HEK293T (cell line): Measurements from ENCODE around the gene AGPS.
"Not testable (repeated sequence)": the region's sequence is repeated elsewhere in the genome, so short reads cannot be mapped to it uniquely, and the experiment has no call there.

Source experiments
- CTCF ChIA-PET: fragments of 350-600 bp; formaldehyde crosslinking; extraction: SDS; loops from one replicate; lab custom pipeline; 2021; ENCODE audit warnings: antibody characterized with exemption, inconsistent platforms; lab: Yijun Ruan, JAX
- POLR2A ChIA-PET: fragments of 350-600 bp; formaldehyde crosslinking; extraction: SDS; loops from one replicate; lab custom pipeline; 2020; ENCODE audit warnings: antibody characterized with exemption, inconsistent platforms; lab: Yijun Ruan, JAX
- DNase-seq: peaks from one replicate; pipeline ENCODE4 v3.0.0; 2012; ENCODE audit warnings: mixed read lengths; ENCODE audit errors: extremely low spot score
- ARNT ChIP-seq: fragments of 450-650 bp; IDR thresholded peaks from 2 replicates; pipeline ENCODE4 v1.6.1; 2017; ENCODE audit warnings: mild to moderate bottlenecking
- BHLHE40 ChIP-seq: fragments of 450-650 bp; IDR thresholded peaks from 2 replicates; pipeline ENCODE4 v1.6.1; 2016; ENCODE audit warnings: mild to moderate bottlenecking, moderate library complexity, borderline replicate concordance
- CTBP1 ChIP-seq: fragments of 450-650 bp; IDR thresholded peaks from 2 replicates; pipeline ENCODE4 v1.6.1; 2016; ENCODE audit warnings: borderline replicate concordance
- ELF4 ChIP-seq: fragments of 450-650 bp; IDR thresholded peaks from 2 replicates; pipeline ENCODE4 v1.6.1; 2017; ENCODE audit warnings: antibody characterized with exemption
- FOXA1 ChIP-seq: fragments of 450-650 bp; IDR thresholded peaks from 2 replicates; pipeline ENCODE4 v1.6.1; 2016; ENCODE audit warnings: mild to moderate bottlenecking
- FOXK2 ChIP-seq: fragments of 450-650 bp; IDR thresholded peaks from 2 replicates; pipeline ENCODE4 v1.6.1; 2016; ENCODE audit warnings: mild to moderate bottlenecking
- FOXM1 ChIP-seq: fragments of 450-650 bp; IDR thresholded peaks from 2 replicates; pipeline ENCODE4 v1.6.1; 2017; ENCODE audit warnings: mild to moderate bottlenecking, borderline replicate concordance
- HDGF ChIP-seq: fragments of 450-650 bp; IDR thresholded peaks from 2 replicates; pipeline ENCODE4 v1.6.1; 2017; ENCODE audit warnings: antibody characterized with exemption, borderline replicate concordance
- L3MBTL2 ChIP-seq: fragments of 450-650 bp; conservative IDR thresholded peaks from 2 replicates; pipeline ENCODE4 v1.6.1; 2016; ENCODE audit warnings: mild to moderate bottlenecking
- LEF1 ChIP-seq: fragments of 450-650 bp; IDR thresholded peaks from 2 replicates; pipeline ENCODE4 v1.6.1; 2017; ENCODE audit warnings: mild to moderate bottlenecking, borderline replicate concordance
- NFRKB ChIP-seq: fragments of 450-650 bp; IDR thresholded peaks from 2 replicates; pipeline ENCODE4 v1.6.1; 2016; ENCODE audit warnings: mild to moderate bottlenecking, moderate library complexity
- SP1 ChIP-seq: fragments of 450-650 bp; IDR thresholded peaks from 2 replicates; pipeline ENCODE4 v1.6.1; 2017
- SUZ12 ChIP-seq: fragments of 450-650 bp; IDR thresholded peaks from 2 replicates; pipeline ENCODE4 v1.6.1; 2016; ENCODE audit warnings: mild to moderate bottlenecking
- TARDBP ChIP-seq: fragments of 450-650 bp; IDR thresholded peaks from 2 replicates; pipeline ENCODE4 v1.6.1; 2016
- ZNF384 ChIP-seq: fragments of 450-650 bp; IDR thresholded peaks from 2 replicates; pipeline ENCODE4 v1.6.1; 2016
- TF ChIP-seq, protein P1 (sequence below): fragments of 450-650 bp; IDR thresholded peaks from 2 replicates; pipeline ENCODE4 v1.6.1; 2016

Gene AGPS

DNA sequence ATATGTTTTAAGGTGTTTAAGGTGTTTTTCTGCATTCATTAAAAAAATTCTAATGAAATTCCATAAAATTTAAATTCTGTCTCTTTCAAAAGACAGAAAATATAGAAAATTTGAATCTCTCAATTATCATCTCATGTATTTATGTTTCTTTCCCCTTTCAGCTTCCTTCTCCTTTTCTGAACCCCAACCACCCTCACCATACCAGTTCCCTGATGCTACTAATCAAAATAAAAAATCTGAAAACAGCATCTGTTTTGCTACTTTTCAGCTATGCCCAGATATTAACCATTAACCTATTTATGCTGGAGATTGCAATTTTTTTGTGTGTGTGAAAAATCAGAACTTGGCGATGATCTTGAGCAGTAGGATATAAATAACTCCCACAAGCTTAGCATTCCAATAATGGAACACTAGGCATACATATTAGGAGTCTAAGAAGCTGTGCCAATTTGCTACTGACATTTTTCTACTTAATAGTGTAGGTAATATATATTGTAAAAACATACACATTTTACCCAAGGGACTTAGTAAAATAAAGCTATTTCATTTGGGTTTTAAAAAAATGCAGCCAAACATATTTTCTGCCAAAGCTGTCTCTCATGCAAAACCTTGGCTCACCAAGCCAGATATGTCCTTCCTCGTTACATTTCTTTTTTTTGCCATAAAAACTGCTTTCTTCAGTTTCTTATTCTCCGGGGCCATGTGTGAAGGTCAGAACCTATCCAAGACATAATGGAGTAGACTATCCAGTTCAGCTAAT lies 32.6 kb upstream of the AGPS start:
- no peak for DNase-seq
- ChIA-PET POLR2A (no interaction called here), CTCF (no interaction called here)
- TF ChIP-seq L3MBTL2 (no peak), ARNT (no peak), CTBP1 (no peak), FOXM1 (no peak), NFRKB (no peak), BHLHE40 (no peak), FOXK2 (no peak), ELF4 (no peak), TARDBP (no peak), ZNF384 (no peak)

DNA sequence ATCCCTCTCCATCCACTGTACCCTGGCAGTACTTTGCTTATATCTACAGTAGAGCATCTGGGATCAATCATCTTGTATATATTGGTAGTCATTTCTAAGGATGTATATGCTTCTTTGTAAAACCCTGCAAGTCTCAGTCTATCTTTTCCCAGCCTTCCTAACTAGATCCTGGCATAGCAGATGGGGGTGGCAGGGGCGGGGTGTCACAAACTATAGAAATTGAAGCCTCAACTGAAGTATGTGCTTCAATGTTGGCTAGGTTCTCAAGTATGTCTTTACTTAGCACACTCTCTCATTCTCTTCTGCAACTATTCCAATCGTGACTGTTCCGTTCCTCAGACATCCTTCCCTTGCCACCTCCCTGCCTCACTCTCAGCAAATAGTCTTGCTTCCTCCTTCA lies 30.1 kb upstream of the AGPS start:
- ChIA-PET CTCF (no interaction called here), POLR2A (no interaction called here)
- no peak for DNase-seq
- no peak for TF ChIP-seq LEF1
- TF ChIP-seq HDGF: no peak
- TF ChIP-seq L3MBTL2: no peak
- no peak for TF ChIP-seq ARNT
- TF ChIP-seq ELF4: no peak
- TF ChIP-seq ZNF384: no peak
- TF ChIP-seq FOXM1: no peak
- TF ChIP-seq CTBP1: no peak
- no peak for TF ChIP-seq TARDBP
- TF ChIP-seq NFRKB: no peak
- no peak for TF ChIP-seq SUZ12
- TF ChIP-seq FOXA1: no peak
- TF ChIP-seq FOXK2: no peak
- no peak for TF ChIP-seq BHLHE40
- no peak for TF ChIP-seq SP1
- TF ChIP-seq, protein P1, sequence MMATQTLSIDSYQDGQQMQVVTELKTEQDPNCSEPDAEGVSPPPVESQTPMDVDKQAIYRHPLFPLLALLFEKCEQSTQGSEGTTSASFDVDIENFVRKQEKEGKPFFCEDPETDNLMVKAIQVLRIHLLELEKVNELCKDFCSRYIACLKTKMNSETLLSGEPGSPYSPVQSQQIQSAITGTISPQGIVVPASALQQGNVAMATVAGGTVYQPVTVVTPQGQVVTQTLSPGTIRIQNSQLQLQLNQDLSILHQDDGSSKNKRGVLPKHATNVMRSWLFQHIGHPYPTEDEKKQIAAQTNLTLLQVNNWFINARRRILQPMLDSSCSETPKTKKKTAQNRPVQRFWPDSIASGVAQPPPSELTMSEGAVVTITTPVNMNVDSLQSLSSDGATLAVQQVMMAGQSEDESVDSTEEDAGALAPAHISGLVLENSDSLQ: no peak

DNA sequence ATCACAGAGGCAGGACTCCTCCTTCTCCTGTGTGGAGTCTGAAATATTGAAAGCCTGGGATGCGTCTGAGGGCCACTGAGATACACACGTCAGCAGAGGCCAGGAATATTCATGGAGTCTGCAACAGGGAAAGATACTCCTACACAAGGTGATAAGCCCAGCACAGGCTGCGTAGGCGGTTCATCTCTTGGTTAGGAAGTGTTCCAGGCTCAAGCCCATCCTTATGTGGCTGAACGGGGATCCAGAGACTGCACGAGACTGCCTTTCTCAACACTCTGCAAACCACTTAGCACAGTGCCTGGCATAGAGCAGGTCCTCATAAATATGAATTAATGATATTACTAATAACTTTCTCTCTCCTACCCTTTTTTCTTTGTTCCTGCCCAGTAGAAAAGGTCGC lies 29.2 kb upstream of the AGPS start:
- no peak for DNase-seq
- no peak for TF ChIP-seq L3MBTL2
- TF ChIP-seq CTBP1: no peak
- TF ChIP-seq LEF1: no peak
- no peak for TF ChIP-seq ELF4
- no peak for TF ChIP-seq NFRKB
- no peak for TF ChIP-seq HDGF
- TF ChIP-seq FOXM1: no peak
- no peak for TF ChIP-seq SP1
- TF ChIP-seq TARDBP: no peak
- TF ChIP-seq, protein P1: no peak
- no peak for TF ChIP-seq FOXK2
- no peak for TF ChIP-seq BHLHE40
- ChIA-PET POLR2A (no interaction called here), CTCF (no interaction called here)

DNA sequence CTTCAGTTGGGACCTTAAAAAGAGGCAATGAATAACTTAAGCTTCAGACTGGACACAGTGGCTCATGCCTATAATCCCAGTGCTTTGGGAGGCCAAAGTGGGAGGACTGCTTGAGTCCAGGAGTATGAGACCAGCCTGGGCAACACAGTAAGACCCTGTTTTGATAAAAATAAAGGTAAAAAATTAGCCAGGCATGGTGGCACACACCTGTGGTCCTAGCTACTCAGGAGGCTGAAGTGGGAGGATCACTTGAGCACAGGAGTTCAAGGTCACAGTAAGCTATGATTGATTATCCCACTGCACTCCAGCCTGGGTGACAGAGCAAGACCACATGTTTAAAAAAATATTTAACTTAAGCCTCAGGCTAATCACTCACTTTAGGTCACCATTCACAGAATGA lies 26.8 kb upstream of the AGPS start:
- DNase-seq, CTCF ChIA-PET: not testable (repeated sequence)
- POLR2A ChIA-PET: interaction anchor here (0.5 kb wide), 1 partner anchor 26 kb away, joined by 3 read pairs; no protein-coding TSS in a partner anchor

DNA sequence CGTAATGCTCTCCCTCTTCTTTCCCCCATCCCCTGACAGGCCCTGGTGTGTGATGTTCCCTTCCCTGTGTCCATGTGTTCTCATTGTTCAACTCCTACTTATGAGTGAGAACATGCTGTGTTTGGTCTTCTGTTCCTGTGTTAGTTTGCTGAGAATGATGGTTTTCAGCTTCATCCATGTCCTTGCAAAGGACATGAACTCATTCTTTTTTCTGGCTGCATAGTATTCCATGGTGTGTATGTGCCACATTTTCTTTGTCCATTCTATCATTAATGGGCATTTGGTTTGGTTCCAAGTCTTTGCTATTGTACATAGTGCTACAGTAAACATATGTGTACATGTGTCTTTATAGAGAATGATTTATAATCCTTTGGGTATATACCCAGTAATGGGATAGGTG lies 24.6 kb upstream of the AGPS start:
- CTCF ChIA-PET, DNase-seq, POLR2A ChIA-PET: not testable (repeated sequence)

DNA sequence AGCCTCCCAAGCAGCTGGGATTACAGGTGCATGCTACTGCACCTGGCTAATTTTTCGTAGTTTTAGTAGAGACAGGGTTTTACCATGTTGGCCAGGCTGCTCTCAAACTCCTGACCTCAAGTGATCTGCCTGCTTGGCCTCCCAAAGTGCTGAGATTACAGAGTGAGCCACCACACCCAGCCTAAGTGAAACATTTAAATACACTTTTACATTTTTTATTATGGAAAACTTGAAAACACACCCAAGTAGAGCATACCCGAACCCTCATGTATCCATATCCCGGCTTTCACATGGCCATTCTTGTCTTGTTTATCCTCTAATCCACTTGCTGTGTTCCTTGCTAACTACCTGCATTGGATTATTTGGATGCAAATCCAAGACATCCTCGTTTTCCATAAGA lies 13.2 kb upstream of the AGPS start:
- TF ChIP-seq ELF4 (no peak), SP1 (no peak), SUZ12 (no peak), ZNF384 (no peak)
- no peak for DNase-seq
- ChIA-PET CTCF (no interaction called here), POLR2A (interaction anchor here (2.4 kb wide), 1 partner anchor 13 kb away, joined by 13 read pairs; the partner anchor contains the start of gene AGPS)

DNA sequence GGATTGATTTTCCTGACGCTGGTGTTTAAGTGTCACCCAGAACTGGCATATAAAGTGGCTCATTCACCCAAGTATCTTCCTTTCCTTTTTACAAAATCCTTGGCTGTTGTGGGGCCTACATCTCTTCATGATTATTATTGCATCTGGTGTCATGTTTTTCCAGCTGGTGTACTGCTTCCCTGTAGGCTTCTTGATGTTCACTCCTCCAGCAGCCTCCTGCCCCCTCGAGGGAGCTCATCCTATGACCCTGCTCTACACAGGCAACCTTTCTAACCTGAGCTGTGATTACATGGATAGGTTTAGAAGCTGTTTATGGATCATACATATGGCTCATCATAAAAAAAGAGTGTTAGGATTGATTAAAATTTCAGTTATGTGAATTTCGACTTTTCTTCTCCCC lies 12.4 kb upstream of the AGPS start:
- ChIA-PET CTCF (no interaction called here), POLR2A (interaction anchor here (2.4 kb wide), 1 partner anchor 12 kb away, joined by 13 read pairs; the partner anchor contains the start of gene AGPS)
- TF ChIP-seq SP1: no peak
- no peak for TF ChIP-seq LEF1
- TF ChIP-seq NFRKB: no peak
- no peak for TF ChIP-seq ZNF384
- TF ChIP-seq FOXK2: no peak
- TF ChIP-seq HDGF: no peak
- TF ChIP-seq ELF4: no peak
- TF ChIP-seq CTBP1: no peak
- TF ChIP-seq, protein P1: no peak
- no peak for TF ChIP-seq FOXM1
- TF ChIP-seq ARNT: no peak
- TF ChIP-seq SUZ12: no peak
- TF ChIP-seq TARDBP: no peak
- no peak for TF ChIP-seq FOXA1
- no peak for TF ChIP-seq L3MBTL2
- TF ChIP-seq BHLHE40: no peak
- no peak for DNase-seq
